Right renal cortex interstitium (tissue), 3 donors: ENCODE data around the gene BANF2. TPM values are rescaled to one million over a fixed set of nuclear protein-coding genes. Genes with fewer than 3 reads are reported as not detected.

Source experiments
- polyA plus RNA-seq, 3 donors: library from polyadenylated mRNA; unstranded; fragments of 120-200 nt; gene quantifications; one replicate each; pipeline ENCODE4 v1.2.1, GENCODE V29; 2013; ENCODE audit not compliant: insufficient read length in 3 of 3

The BANF2 gene
- polyA plus RNA-seq, 3 donors, result 0.29 TPM; not detected in 2

Other genes with a start within 250 kb of the BANF2 start
- 1 to 10 TPM; 3.9 to 4.5 (median 3.9) TPM for gene BFSP1, start 168.6 kb upstream of the BANF2 start, polyA plus RNA-seq
- 100 to 1,000 TPM; 397 to 438 (median 404) TPM for gene DSTN, start 129.9 kb upstream of the BANF2 start, polyA plus RNA-seq
- 100 to 1,000 TPM; 110 to 122 (median 120) TPM for gene RRBP1, start 17.7 kb upstream of the BANF2 start, polyA plus RNA-seq